HCT116 (cell line): Measurements from ENCODE around the gene TIMP1. TPM values are rescaled to one million over a fixed set of nuclear protein-coding genes. Genes with fewer than 3 reads are reported as not detected.

Experiments used
- ATAC-seq: fragments of 200-7000 bp; cut with Tn5 transposase; 2 replicates; pipeline ENCODE4 v1.9.1; 2020; ENCODE audit warnings: mild to moderate bottlenecking, moderate library complexity
- BruUV-seq: library from RNA; stranded (reverse); fragments of 400-500 nt; replicated peaks from 2 replicates; lab custom pipeline; 2021; lab: Mats Ljungman, UMichigan
- CTCF ChIA-PET: fragments of 300-600 bp; sonication (Branson Sonifier 250); formaldehyde crosslinking; loops from one replicate; lab custom pipeline; 2021; ENCODE audit warnings: antibody characterized with exemption; lab: Charles Lee
- POLR2A ChIA-PET: fragments of 300-600, 350-600 bp; sonication (Branson Sonifier 250); formaldehyde crosslinking; loops from one replicate; lab custom pipeline; 2021; ENCODE audit warnings: antibody characterized with exemption; lab: Charles Lee
- RAD21 ChIA-PET, 2 experiments: fragments of 300-600 bp; sonication (Branson Sonifier 250); formaldehyde crosslinking; loops; one replicate each; lab custom pipeline; 2023; ENCODE audit warnings: low total read pairs in 2 of 2; ENCODE audit not compliant: uncharacterized antibody in 2 of 2, unreplicated experiment in 2 of 2, low non-redundant PET in 1 of 2; lab: Charles Lee
- DNase-seq: peaks from one replicate; pipeline ENCODE4 v3.0.0-alpha.2; 2010; ENCODE audit warnings: low read depth, low spot score
- H2AFZ ChIP-seq: fragments of 200-600 bp; shearing (Covaris generic), sonication (generic); 2 replicates; pipeline ENCODE4 v1.6.1; 2017; ENCODE audit warnings: low read depth, mixed run types, mixed read lengths, antibody characterized with exemption, low read length; ENCODE audit not compliant: poor library complexity, severe bottlenecking
- H3K27ac ChIP-seq: 2 replicates; pipeline ENCODE4 v1.5.1; 2012; ENCODE audit warnings: low read depth, low read length
- H3K27me3 ChIP-seq: fragments of 200-600 bp; sonication (generic); 2 replicates; pipeline ENCODE4 v1.6.1; 2016; ENCODE audit warnings: mixed run types, low read length, mixed read lengths; ENCODE audit not compliant: insufficient read depth
- H3K36me3 ChIP-seq, 2 experiments: fragments of 200-500 bp in 1 of 2; fragments of 200-600 bp in 1 of 2; sonication (Bioruptor generic) in 1 of 2; sonication (generic) in 1 of 2; 2 replicates each; pipeline versions ENCODE4 v1.5.1 to v1.6.1; 2014 to 2016; ENCODE audit warnings: low read length in 2 of 2, inconsistent platforms in 1 of 2, mixed read lengths in 1 of 2, mixed run types in 1 of 2; ENCODE audit not compliant: insufficient read depth in 2 of 2, control insufficient read depth in 1 of 2
- H3K4me1 ChIP-seq, 2 experiments: fragments of 200-600 bp in 1 of 2; sonication (generic) in 1 of 2; 2 replicates each; pipeline versions ENCODE4 v1.5.1 to v1.6.1; 2012 to 2017; ENCODE audit warnings: low read length in 2 of 2, inconsistent platforms in 1 of 2, mild to moderate bottlenecking in 1 of 2, mixed read lengths in 1 of 2, mixed run types in 1 of 2, moderate library complexity in 1 of 2; ENCODE audit not compliant: insufficient read depth in 2 of 2, control insufficient read depth in 1 of 2
- H3K4me2 ChIP-seq: fragments of 200-600 bp; sonication (generic); 2 replicates; pipeline ENCODE4 v1.6.1; 2017; ENCODE audit warnings: mixed run types, low read length, mixed read lengths
- H3K4me3 ChIP-seq, 2 experiments: fragments of 200-600 bp in 1 of 2; sonication (generic) in 1 of 2; replicated peaks in 1 of 2; 2 replicates each; pipeline ENCODE4 v1.5.1; 2011 to 2016; ENCODE audit warnings: low read length in 2 of 2, control low read depth in 1 of 2, low read depth in 1 of 2, mild to moderate bottlenecking in 1 of 2, mixed read lengths in 1 of 2, mixed run types in 1 of 2
- H3K79me2 ChIP-seq: fragments of 200-600 bp; sonication (generic); 2 replicates; pipeline ENCODE4 v1.6.1; 2017; ENCODE audit warnings: mild to moderate bottlenecking, mixed run types, low read length, moderate library complexity, mixed read lengths; ENCODE audit not compliant: insufficient read depth
- H3K9ac ChIP-seq: fragments of 200-600 bp; sonication (generic); 2 replicates; pipeline ENCODE4 v1.6.1; 2016; ENCODE audit warnings: low read length, mixed read lengths
- H3K9me2 ChIP-seq: fragments of 200-600 bp; sonication (generic), shearing (Covaris generic); 2 replicates; pipeline ENCODE4 v1.6.1; 2017; ENCODE audit warnings: mixed run types, mild to moderate bottlenecking, moderate library complexity; ENCODE audit not compliant: insufficient read depth
- H3K9me3 ChIP-seq, 2 experiments: fragments of 200-500 bp in 1 of 2; fragments of 200-600 bp in 1 of 2; sonication (Bioruptor generic) in 1 of 2; sonication (generic) in 1 of 2; 2 replicates each; pipeline ENCODE4 v1.6.1; 2014 to 2017; ENCODE audit warnings: low read length in 2 of 2, mixed read lengths in 2 of 2, inconsistent platforms in 1 of 2, low read depth in 1 of 2, mild to moderate bottlenecking in 1 of 2, mixed run types in 1 of 2, moderate library complexity in 1 of 2; ENCODE audit not compliant: control insufficient read depth in 1 of 2, insufficient read depth in 1 of 2
- H4K20me1 ChIP-seq: fragments of 200-600 bp; sonication (generic), shearing (Covaris generic); 2 replicates; pipeline ENCODE4 v1.6.1; 2017; ENCODE audit warnings: mixed run types, mild to moderate bottlenecking, moderate library complexity; ENCODE audit not compliant: insufficient read depth
- CEBPB ChIP-seq: IDR thresholded peaks from 2 replicates; pipeline ENCODE4 v1.6.1; 2012; ENCODE audit warnings: low read depth
- EZH2 ChIP-seq: fragments of 200-600 bp; sonication (generic); IDR thresholded peaks from 2 replicates; pipeline ENCODE4 v1.6.1; 2017; ENCODE audit warnings: antibody characterized with exemption, mixed run types
- EZH2phosphoT487 ChIP-seq: fragments of 200-600 bp; IDR thresholded peaks from 2 replicates; pipeline ENCODE4 v1.6.1; 2018; ENCODE audit warnings: antibody characterized with exemption, borderline replicate concordance
- FOSL1 ChIP-seq: IDR thresholded peaks from 2 replicates; pipeline ENCODE4 v1.6.1; 2012; ENCODE audit warnings: low read depth
- POLR2A ChIP-seq: IDR thresholded peaks from 2 replicates; pipeline ENCODE4 v1.7.0; 2011; ENCODE audit warnings: borderline replicate concordance; ENCODE audit not compliant: insufficient read depth, insufficient read length; ENCODE audit errors: extremely low read depth
- POLR2AphosphoS5 ChIP-seq: IDR thresholded peaks from 2 replicates; pipeline ENCODE4 v1.6.1; 2011; ENCODE audit warnings: mild to moderate bottlenecking, low read depth, low read length, moderate library complexity
- RAD21 ChIP-seq: IDR thresholded peaks from 2 replicates; pipeline ENCODE4 v1.6.1; 2012; ENCODE audit warnings: low read depth, mild to moderate bottlenecking
- TCF7L2 ChIP-seq: IDR thresholded peaks from 2 replicates; pipeline ENCODE4 v1.7.0; 2011; ENCODE audit warnings: borderline replicate concordance, inconsistent platforms; ENCODE audit not compliant: insufficient read depth, insufficient read length; ENCODE audit errors: extremely low read depth
- intact Hi-C: fragments of 100-400 bp; cut with micrococcal nuclease; formaldehyde crosslinking; loops from 2 replicates; pipeline ENCODE4 v1.10.0; 2022
- total RNA-seq: library from RNA; stranded (reverse); gene quantifications from one replicate; pipeline ENCODE4 v1.2.1, GENCODE V29; 2021; ENCODE audit not compliant: unreplicated experiment
- TF ChIP-seq, protein P1 (sequence below): IDR thresholded peaks from 2 replicates; pipeline ENCODE4 v1.6.1; 2012
- TF ChIP-seq, protein P2 (sequence below): IDR thresholded peaks from 2 replicates; pipeline ENCODE4 v1.6.1; 2011; ENCODE audit warnings: mild to moderate bottlenecking, low read length, moderate library complexity; ENCODE audit not compliant: insufficient replicate concordance; ENCODE audit errors: extremely low read depth

Gene TIMP1
- total RNA-seq, 1 experiment from 2014 or later: 225 TPM

DNA sequence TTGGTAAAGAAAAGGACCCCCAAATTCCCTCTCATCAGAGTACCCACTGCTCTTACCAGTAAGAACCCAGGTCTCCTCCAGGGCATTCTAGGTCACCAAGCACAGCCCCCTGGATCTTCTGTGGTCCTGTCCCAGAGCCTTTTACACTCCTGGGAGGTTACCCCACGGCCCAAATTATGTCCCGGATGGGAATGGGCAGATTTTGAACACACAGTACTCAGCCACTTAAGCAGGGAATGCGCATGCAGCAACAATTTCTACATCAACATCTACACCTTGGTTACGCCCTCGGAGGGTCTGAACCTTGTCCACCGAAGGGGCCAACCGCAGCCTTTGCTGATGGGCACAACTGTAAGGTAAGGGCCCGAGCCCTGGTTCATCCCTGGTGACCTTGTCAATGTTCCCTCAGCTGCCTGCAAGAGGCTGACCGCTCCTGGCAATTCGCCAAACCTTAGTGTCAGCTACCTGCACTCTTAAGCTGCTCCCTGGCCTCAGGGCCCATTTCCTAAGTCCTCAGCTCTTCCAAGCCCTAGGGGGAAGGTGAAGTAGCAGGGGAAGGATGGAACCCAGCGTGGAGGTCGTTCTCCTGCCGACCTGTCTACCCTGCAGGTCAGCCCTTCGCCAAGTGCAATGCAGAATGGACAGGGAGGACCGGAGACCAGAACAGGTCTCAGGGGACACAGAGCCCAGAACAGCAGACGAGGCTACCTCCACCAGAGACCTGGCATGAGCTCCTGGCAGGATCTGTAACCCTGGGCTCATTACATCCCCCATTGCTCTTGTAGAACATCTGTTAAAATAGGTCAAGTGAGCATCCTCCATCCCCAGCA is 5.9 kb downstream of the TIMP1 start:
- Histone ChIP-seq H3K36me3 (peaks cover 3 to 6% of the 10 kb centered on the region in 2 experiments; a peak in 1 of 4 replicates), H3K27me3 (no peaks in the 10 kb centered on the region), H3K79me2 (peaks cover 12% of the 10 kb centered on the region), H2AFZ (no peak overlapping the region), H3K9me2 (no peaks in the 10 kb centered on the region), H3K9me3 (no peaks in the 10 kb centered on the region), H3K4me2 (no peak overlapping the region), H3K4me3 (no peak overlapping the region), H3K4me1 (peaks cover 0 to 8% of the 10 kb centered on the region in 2 experiments; a peak in 2 of 4 replicates), H3K27ac (no peak overlapping the region), H4K20me1 (no peaks in the 10 kb centered on the region), H3K9ac (no peak overlapping the region)
- TF ChIP-seq, protein P1, sequence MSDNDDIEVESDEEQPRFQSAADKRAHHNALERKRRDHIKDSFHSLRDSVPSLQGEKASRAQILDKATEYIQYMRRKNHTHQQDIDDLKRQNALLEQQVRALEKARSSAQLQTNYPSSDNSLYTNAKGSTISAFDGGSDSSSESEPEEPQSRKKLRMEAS: no peak
- TF ChIP-seq POLR2AphosphoS5 (no peak), FOSL1 (no peak), EZH2phosphoT487 (no peak), POLR2A (no peak), TCF7L2 (no peak), RAD21 (no peak), EZH2 (no peak), CEBPB (no peak)
- TF ChIP-seq, protein P2, sequence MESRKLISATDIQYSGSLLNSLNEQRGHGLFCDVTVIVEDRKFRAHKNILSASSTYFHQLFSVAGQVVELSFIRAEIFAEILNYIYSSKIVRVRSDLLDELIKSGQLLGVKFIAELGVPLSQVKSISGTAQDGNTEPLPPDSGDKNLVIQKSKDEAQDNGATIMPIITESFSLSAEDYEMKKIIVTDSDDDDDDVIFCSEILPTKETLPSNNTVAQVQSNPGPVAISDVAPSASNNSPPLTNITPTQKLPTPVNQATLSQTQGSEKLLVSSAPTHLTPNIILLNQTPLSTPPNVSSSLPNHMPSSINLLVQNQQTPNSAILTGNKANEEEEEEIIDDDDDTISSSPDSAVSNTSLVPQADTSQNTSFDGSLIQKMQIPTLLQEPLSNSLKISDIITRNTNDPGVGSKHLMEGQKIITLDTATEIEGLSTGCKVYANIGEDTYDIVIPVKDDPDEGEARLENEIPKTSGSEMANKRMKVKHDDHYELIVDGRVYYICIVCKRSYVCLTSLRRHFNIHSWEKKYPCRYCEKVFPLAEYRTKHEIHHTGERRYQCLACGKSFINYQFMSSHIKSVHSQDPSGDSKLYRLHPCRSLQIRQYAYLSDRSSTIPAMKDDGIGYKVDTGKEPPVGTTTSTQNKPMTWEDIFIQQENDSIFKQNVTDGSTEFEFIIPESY: no peak
- intact Hi-C loops: no loop called here
- ChIA-PET CTCF (no interaction called here), RAD21 (no interaction called here), POLR2A (no interaction called here)
- ATAC-seq (no peak), DNase-seq (no peak)
- no TSS peak for BruUV-seq
